Mesendoderm (in vitro differentiated cells): ENCODE measurements around the gene TXNDC16.

ENCODE experiments used
- DNase-seq: peaks from one replicate; pipeline ENCODE4 v3.0.0; 2013
- H2AK5ac ChIP-seq: 2 replicates; pipeline ENCODE4 v1.6.1; 2013; ENCODE audit warnings: low read length, inconsistent platforms
- H2BK120ac ChIP-seq: 2 replicates; pipeline ENCODE4 v1.6.1; 2013; ENCODE audit warnings: low read depth, mild to moderate bottlenecking, low read length, moderate library complexity, mixed read lengths
- H2BK15ac ChIP-seq: replicated peaks from 2 replicates; pipeline ENCODE4 v1.6.1; 2013; ENCODE audit warnings: low read depth, mild to moderate bottlenecking, moderate library complexity
- H2BK5ac ChIP-seq: 2 replicates; pipeline ENCODE4 v1.6.1; 2013; ENCODE audit warnings: low read length, inconsistent platforms
- H3K18ac ChIP-seq: 2 replicates; pipeline ENCODE4 v1.6.1; 2013; ENCODE audit warnings: mild to moderate bottlenecking, low read length, mixed read lengths
- H3K23ac ChIP-seq: one replicate; pipeline ENCODE4 v1.6.1; 2013; ENCODE audit warnings: low read length
- H3K27ac ChIP-seq: 2 replicates; pipeline ENCODE4 v1.5.1; 2013; ENCODE audit warnings: low read depth, mild to moderate bottlenecking, inconsistent platforms, low read length, moderate library complexity
- H3K27me3 ChIP-seq: 2 replicates; pipeline ENCODE4 v1.6.1; 2013; ENCODE audit warnings: low read length, control low read depth, mild to moderate bottlenecking, inconsistent platforms; ENCODE audit not compliant: insufficient read depth, poor library complexity
- H3K36me3 ChIP-seq: 2 replicates; pipeline ENCODE4 v1.6.1; 2013; ENCODE audit warnings: low read length, inconsistent platforms; ENCODE audit not compliant: control insufficient read depth, insufficient read depth
- H3K4ac ChIP-seq: one replicate; pipeline ENCODE4 v1.6.1; 2013; ENCODE audit warnings: low read depth, mild to moderate bottlenecking, low read length, moderate library complexity
- H3K4me1 ChIP-seq: 2 replicates; pipeline ENCODE4 v1.6.1; 2013; ENCODE audit warnings: low read depth, low read length, inconsistent platforms; ENCODE audit not compliant: control insufficient read depth
- H3K4me2 ChIP-seq: 2 replicates; pipeline ENCODE4 v1.6.1; 2013; ENCODE audit warnings: low read length
- H3K4me3 ChIP-seq: 2 replicates; pipeline ENCODE4 v1.5.1; 2013; ENCODE audit warnings: mild to moderate bottlenecking, low read length
- H3K56ac ChIP-seq: one replicate; pipeline ENCODE4 v1.6.1; 2013; ENCODE audit warnings: low read length
- H3K79me1 ChIP-seq: 2 replicates; pipeline ENCODE4 v1.6.1; 2013; ENCODE audit warnings: low read length, inconsistent platforms
- H3K79me2 ChIP-seq: 2 replicates; pipeline ENCODE4 v1.6.1; 2013; ENCODE audit warnings: mild to moderate bottlenecking, low read length; ENCODE audit not compliant: control insufficient read depth, insufficient read depth
- H3K9ac ChIP-seq: 2 replicates; pipeline ENCODE4 v1.6.1; 2013; ENCODE audit warnings: low read length, inconsistent platforms
- H4K5ac ChIP-seq: one replicate; pipeline ENCODE4 v1.6.1; 2013; ENCODE audit warnings: low read length
- H4K8ac ChIP-seq: one replicate; pipeline ENCODE4 v1.6.1; 2013; ENCODE audit warnings: low read depth, mild to moderate bottlenecking, control low read depth, low read length, moderate library complexity
- WGBS: extraction: QIAGEN DNeasy Blood & Tissue Kit; methylation state at CpG from one replicate; pipeline ENCODE4 v1.1.7; 2013; ENCODE audit warnings: low lambda C conversion rate, missing lambda C conversion rate; ENCODE audit not compliant: insufficient coverage; ENCODE audit errors: extremely low coverage; 5-methylcytosine and 5-hydroxymethylcytosine counted together

TXNDC16 gene

GRCh38 chr14:52514046-52514811 is 38.1 kb downstream of the TXNDC16 start:
- Histone ChIP-seq H3K18ac (no peak overlapping the region), H2BK15ac (no peak overlapping the region)

GRCh38 chr14:52513249-52513648 is 39.1 kb downstream of the TXNDC16 start:
- Histone ChIP-seq H3K4me1 (no peaks in the 10 kb centered on the region), H2BK120ac (no peak overlapping the region), H2BK5ac (no peak overlapping the region), H3K56ac (no peak overlapping the region), H4K5ac (no peak overlapping the region), H3K23ac (no peak overlapping the region), H2BK15ac (no peak overlapping the region), H3K9ac (no peak overlapping the region), H3K4ac (no peak overlapping the region), H3K4me3 (no peak overlapping the region), H3K79me1 (no peaks in the 10 kb centered on the region), H4K8ac (no peak overlapping the region), H3K18ac (no peak overlapping the region), H3K36me3 (no peaks in the 10 kb centered on the region), H3K4me2 (no peak overlapping the region), H3K79me2 (no peaks in the 10 kb centered on the region), H2AK5ac (no peak overlapping the region), H3K27me3 (no peaks in the 10 kb centered on the region), H3K27ac (no peak overlapping the region)
- DNase-seq, result no peak
- WGBS, result no CpG with 5 or more reads among the region's 1 CpG

More at GRCh38 chr14:52514046-52514811, 38.1 kb downstream of the TXNDC16 start:
- Histone ChIP-seq H3K4me2 (no peak overlapping the region), H3K27me3 (no peaks in the 10 kb centered on the region), H2AK5ac (no peak overlapping the region), H2BK5ac (no peak overlapping the region), H3K79me2 (no peaks in the 10 kb centered on the region), H3K27ac (no peak overlapping the region), H2BK120ac (no peak overlapping the region), H3K36me3 (no peaks in the 10 kb centered on the region), H3K79me1 (no peaks in the 10 kb centered on the region), H4K8ac (no peak overlapping the region), H3K9ac (no peak overlapping the region), H3K56ac (no peak overlapping the region), H3K4me1 (no peaks in the 10 kb centered on the region), H3K4me3 (no peak overlapping the region), H3K4ac (no peak overlapping the region), H3K23ac (no peak overlapping the region), H4K5ac (no peak overlapping the region)
- peak; percentile 32 for DNase-seq
- WGBS, result no CpG with 5 or more reads among the region's 4 CpGs

- no peaks in the 10 kb centered on the region for H3K36me3 ChIP-seq
- H3K79me1 ChIP-seq, result no peaks in the 10 kb centered on the region
- H3K4me3 ChIP-seq, result no peak overlapping the region
- H3K56ac ChIP-seq, result no peak overlapping the region
- no peak overlapping the region for H3K18ac ChIP-seq
- WGBS, result no CpG with 5 or more reads among the region's 1 CpG
- H3K4me1 ChIP-seq, result no peaks in the 10 kb centered on the region
- H4K5ac ChIP-seq, result no peak overlapping the region
- no peak overlapping the region for H3K23ac ChIP-seq
- H2BK120ac ChIP-seq, result no peak overlapping the region
- H4K8ac ChIP-seq, result no peak overlapping the region
- no peak overlapping the region for H3K4ac ChIP-seq
- no peak overlapping the region for H2BK15ac ChIP-seq
- no peaks in the 10 kb centered on the region for H3K27me3 ChIP-seq
- no peaks in the 10 kb centered on the region for H3K79me2 ChIP-seq
- DNase-seq, result no peak
- H2AK5ac ChIP-seq, result no peak overlapping the region
- H3K4me2 ChIP-seq, result no peak overlapping the region
- H2BK5ac ChIP-seq, result no peak overlapping the region
- no peak overlapping the region for H3K27ac ChIP-seq
- no peak overlapping the region for H3K9ac ChIP-seq
Observed at GRCh38 chr14:52494444-52494843, 57.9 kb downstream of the TXNDC16 start.

- H4K8ac ChIP-seq, result no peak overlapping the region
- no peak overlapping the region for H3K4ac ChIP-seq
- no peak overlapping the region for H2BK5ac ChIP-seq
- no peak overlapping the region for H3K23ac ChIP-seq
- no peak overlapping the region for H4K5ac ChIP-seq
- DNase-seq, result no peak
- H3K56ac ChIP-seq, result no peak overlapping the region
- no peak overlapping the region for H2BK120ac ChIP-seq
- H3K9ac ChIP-seq, result no peak overlapping the region
- no peak overlapping the region for H3K4me3 ChIP-seq
- no peak overlapping the region for H3K27ac ChIP-seq
- no peaks in the 10 kb centered on the region for H3K27me3 ChIP-seq
- no peak overlapping the region for H3K18ac ChIP-seq
- no peaks in the 10 kb centered on the region for H3K36me3 ChIP-seq
- H2BK15ac ChIP-seq, result no peak overlapping the region
- H3K79me2 ChIP-seq, result no peaks in the 10 kb centered on the region
- H3K4me1 ChIP-seq, result no peaks in the 10 kb centered on the region
- no CpG with 5 or more reads among the region's 4 CpGs for WGBS
- H3K79me1 ChIP-seq, result no peaks in the 10 kb centered on the region
- no peak overlapping the region for H3K4me2 ChIP-seq
- H2AK5ac ChIP-seq, result no peak overlapping the region
Observed at GRCh38 chr14:52485350-52485960, 66.8 kb downstream of the TXNDC16 start.

DNA sequence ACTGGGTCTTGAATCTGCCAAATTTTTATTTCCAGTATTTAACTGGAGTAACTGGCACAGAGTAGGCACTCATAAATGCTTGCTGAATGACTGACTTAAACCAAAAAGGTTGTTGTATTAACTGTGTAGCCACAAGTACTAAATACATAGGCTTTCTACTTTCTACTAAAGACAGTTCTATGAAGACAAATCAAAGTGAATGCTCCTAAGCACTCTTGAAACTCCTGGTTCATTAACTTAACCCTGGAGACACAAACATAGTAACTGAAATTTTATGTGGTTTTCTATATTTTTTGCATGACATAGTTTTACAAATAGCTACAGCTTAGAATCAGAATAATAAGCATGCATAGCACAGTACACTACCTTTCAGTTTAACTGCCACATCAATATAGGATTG is 70.4 kb downstream of the TXNDC16 start:
- no peak for DNase-seq
- Histone ChIP-seq H3K4me2 (no peak overlapping the region), H3K18ac (no peak overlapping the region), H3K79me2 (no peaks in the 10 kb centered on the region), H3K36me3 (no peaks in the 10 kb centered on the region), H2AK5ac (no peak overlapping the region), H4K8ac (no peak overlapping the region), H3K4me1 (no peaks in the 10 kb centered on the region), H3K79me1 (no peaks in the 10 kb centered on the region), H3K23ac (no peak overlapping the region), H3K27ac (no peak overlapping the region), H2BK120ac (no peak overlapping the region), H3K27me3 (no peaks in the 10 kb centered on the region), H2BK15ac (no peak overlapping the region), H3K4me3 (no peak overlapping the region), H4K5ac (no peak overlapping the region), H2BK5ac (no peak overlapping the region), H3K4ac (no peak overlapping the region), H3K9ac (no peak overlapping the region), H3K56ac (no peak overlapping the region)

DNA sequence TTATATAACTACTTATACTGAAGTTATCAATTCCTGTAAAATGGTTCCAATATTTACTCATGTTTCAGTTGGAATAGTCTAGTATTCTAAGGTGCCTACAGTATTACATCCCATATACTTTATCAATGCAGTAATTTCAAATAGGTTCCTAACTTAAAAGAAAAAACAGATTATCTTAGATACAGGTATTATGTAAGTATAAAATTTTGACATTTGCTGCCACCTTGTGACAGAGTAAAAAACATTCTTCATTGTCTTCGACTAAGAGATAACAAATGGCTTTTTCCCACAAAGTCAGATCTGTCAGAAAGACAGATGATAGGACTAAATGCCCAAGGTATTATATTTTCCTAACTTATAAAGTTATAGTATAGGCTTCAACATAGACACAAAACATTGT is 78.7 kb downstream of the TXNDC16 start:
- no CpG with 5 or more reads among the region's 1 CpG for WGBS
- H3K36me3 ChIP-seq, result no peaks in the 10 kb centered on the region
- H3K27me3 ChIP-seq, result no peaks in the 10 kb centered on the region
- no peak overlapping the region for H3K4me2 ChIP-seq
- no peaks in the 10 kb centered on the region for H3K4me1 ChIP-seq
- H3K9ac ChIP-seq, result no peak overlapping the region
- no peak overlapping the region for H3K56ac ChIP-seq
- H2BK120ac ChIP-seq, result no peak overlapping the region
- H2AK5ac ChIP-seq, result no peak overlapping the region
- no peak overlapping the region for H3K27ac ChIP-seq
- H3K4ac ChIP-seq, result no peak overlapping the region
- H4K8ac ChIP-seq, result no peak overlapping the region
- H4K5ac ChIP-seq, result no peak overlapping the region
- no peaks in the 10 kb centered on the region for H3K79me2 ChIP-seq
- no peak overlapping the region for H3K4me3 ChIP-seq
- no peak overlapping the region for H3K18ac ChIP-seq
- DNase-seq, result peak; percentile 35
- H3K79me1 ChIP-seq, result no peaks in the 10 kb centered on the region
- H2BK5ac ChIP-seq, result no peak overlapping the region
- H3K23ac ChIP-seq, result no peak overlapping the region
- H2BK15ac ChIP-seq, result no peak overlapping the region
